IPS DF 4.7 (cell line): ENCODE data around the gene HELQ.
"Not testable (repeated sequence)": the region's sequence is repeated elsewhere in the genome, so short reads cannot be mapped to it uniquely, and the experiment has no call there.

Experiments
- DNase-seq: peaks from one replicate; pipeline ENCODE4 v3.0.0-alpha.2; 2013; ENCODE audit warnings: low spot score; ENCODE audit errors: extremely low read depth

Gene HELQ

DNA sequence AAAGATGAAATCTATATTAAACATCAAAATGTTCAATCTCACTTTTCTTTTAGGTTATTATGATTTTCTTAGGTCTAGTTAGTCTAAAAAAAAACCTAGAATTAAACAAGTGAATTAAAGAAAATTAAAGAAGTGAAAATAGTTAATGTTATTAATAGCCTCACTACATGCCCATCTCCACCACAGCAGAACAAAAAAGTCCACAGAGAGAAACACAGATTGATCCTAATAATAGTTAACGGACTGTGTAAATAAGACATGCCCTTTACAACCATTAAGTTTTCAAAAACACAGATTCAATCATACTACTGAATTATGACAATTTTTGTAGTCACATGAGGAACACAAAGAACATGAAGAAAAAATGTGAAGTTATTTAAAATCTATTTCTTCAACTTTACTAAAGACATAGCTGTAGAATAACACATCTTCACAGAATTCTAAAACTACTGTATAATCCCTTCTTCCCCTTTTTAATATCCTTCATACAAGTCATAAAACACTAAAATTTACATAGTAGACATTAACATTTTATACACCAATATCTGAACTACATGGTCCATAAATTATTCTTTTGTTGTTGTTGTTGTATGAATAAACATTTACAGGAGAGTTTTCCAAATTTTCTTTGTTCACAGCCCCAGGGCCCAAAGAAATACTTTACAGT lies 15.3 kb downstream of the HELQ start:
- no peak for DNase-seq

DNA sequence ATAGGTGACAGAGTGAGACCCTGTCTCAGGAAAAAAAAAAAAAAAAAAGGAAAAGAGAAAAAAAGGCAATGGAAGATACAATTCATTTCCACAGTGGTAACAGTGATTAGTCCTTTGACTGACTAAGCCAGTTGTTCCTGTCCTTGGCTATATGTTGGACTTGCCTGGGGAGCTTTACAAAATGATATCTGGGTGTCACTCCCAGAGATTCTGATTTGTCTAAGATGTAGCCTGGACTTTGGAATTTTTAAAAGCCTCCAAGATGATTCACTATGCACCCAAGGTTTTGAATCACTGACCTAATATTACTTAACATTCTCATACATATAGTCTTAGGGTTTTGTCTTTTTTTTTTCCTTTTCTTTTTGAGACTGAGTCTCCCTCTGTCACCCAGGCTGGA lies 16.9 kb downstream of the HELQ start:
- DNase-seq = no peak

DNA sequence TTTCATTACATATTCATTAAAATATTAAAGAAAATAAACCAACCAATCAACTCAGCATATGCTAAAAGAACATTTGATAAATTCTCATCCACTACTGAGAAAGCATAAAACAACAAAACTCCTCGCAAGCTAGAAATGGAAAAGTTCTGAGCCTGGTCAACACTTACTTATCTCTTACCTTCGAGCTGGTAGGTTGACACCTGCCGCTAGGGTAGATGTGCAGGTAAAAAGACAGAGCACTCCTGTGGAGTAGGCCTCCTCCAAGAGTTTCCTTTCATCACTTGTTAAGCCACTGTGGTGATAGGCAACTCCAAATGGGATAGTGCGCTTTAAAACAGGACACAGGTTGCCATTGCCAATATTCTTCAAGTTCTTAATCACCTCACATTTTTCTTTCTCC lies 18.9 kb downstream of the HELQ start:
- DNase-seq = no peak

DNA sequence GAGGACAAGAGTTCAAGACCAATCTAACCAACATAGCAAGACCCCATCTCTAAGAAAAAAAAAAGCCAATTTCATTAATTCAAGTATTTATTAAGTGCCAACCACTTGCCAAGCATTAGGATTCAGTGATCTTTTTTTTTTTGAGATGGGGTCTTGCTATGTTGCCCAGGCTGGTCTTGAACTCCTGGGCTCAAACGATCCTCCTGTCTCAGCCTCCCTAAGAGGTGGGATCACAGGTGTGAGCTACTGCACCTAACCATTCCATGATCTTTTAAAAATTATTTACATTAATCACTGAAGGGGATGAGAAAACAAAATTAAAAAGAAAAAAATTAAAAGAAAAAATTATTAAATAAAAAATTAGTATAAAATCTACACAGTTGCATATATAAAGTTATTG lies 24.4 kb downstream of the HELQ start:
- no peak for DNase-seq

DNA sequence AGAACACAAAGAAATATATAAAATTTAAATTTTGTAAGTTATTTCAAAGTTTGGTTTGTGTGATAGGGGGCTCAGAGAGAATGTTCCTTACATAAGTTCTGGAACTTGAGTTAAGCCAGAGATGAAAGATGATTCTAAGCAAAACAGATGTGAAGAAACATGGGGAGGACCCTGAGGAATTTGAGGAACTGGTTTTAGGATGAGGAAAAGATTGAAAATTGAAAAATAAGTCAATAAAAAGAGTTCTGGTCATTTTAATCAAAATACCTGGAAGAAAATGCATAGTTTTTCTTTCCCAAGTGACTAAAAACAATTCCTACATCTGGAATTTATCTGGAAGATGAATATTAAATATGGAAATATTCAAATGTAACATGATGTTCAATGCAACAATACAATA lies 37.4 kb downstream of the HELQ start:
- no peak for DNase-seq

DNA sequence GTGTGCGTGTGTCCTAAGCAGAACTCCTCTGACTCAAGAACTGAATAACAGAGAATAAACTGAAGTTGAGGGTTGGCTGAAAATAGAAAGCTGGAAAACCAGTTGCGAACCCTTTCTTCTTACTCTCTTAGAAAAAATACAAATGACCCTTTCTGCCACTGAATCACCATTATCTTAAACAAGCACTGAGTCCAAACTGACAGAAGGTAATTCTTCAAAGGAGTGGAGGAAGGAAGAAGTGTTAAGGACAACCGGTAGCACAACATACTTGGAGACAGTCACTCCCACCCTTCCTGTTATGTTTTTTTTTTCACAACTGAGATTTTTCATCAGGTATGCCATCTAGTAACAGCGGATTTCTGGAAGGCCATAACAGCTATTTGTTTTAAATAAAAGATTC lies 38.1 kb downstream of the HELQ start:
- DNase-seq = no peak

DNA sequence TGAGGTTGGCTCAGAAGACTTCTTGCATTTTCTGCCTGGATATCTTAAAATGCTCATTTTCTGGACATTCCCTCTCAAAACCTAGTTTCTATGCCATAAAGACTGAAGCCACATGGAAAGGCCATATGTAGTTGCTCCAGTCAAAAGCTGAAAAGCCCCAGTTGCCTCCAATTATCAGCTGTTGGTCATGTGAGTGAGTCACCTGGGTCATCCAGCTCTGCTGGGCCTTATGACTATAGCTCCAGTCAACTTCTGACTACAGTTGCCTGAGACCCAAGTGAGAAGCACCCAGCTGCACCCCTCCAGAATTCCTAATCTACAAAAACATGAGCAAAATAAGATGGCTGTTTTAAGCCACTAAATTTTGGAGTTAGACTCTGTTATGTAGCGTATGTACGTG lies 41.9 kb downstream of the HELQ start:
- DNase-seq = no peak

DNA sequence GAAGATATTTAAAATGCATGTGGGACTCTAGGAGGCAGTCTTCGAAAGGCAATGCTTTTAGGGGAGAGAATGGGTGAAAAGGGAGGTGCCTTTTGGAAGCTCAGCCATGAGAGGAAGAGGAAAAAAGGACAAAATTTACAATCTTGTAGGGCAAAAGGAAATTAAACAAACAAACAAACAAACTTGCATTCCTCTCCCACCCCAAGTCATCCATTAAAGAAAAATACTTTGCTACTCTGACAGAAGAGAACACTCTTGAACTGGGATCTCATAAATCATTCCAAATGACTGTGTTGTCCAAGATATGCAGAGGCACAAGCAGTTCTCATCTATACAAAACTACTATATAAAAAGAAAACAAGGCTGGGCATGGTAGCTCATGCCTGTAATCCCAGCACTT lies 46.7 kb downstream of the HELQ start:
- DNase-seq = no peak

DNA sequence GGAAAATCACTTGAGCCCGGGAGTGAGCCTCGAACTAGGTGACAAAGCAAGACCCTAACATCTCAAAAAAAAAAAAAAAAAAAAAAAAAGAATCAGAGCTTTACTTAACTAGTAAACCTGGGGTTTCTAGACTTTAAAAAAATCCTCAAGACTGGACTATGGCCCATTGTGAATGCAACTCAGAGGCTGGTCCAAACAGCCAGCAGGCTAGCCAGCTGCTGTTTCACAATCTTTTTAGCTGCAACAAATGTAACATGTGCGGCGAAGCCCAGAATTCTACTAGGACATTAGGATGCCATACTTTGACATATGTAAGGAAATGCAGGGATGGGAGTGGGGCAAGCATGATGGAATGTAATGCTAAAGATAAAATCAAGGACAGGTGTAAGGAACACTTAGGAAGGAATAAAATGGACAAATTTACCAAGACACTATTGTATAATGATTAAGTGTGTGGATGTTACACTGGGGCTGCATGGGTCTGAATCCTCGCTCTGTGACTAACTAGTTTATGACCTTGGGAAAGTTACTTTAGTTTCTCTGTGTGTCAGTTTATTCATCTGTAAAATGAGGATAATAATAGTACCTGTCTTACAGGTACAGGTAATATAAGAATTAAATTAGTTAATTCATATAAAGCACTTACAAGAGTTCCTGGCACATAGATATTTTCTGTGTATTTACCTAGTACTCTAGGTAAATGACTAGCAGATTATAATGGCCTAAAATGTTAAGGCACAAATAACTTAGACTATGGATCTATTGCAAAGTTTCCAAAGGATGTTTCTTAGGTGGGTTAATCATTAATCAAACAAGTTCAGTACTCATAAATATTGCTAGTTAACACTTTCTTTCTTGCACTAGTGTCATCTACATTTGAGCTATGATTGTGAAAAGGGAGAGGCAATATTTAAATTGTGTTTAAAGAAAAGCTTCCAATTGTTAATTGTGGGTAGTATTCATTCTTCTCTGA lies 49.5 kb downstream of the HELQ start:
- no peak for DNase-seq

DNA sequence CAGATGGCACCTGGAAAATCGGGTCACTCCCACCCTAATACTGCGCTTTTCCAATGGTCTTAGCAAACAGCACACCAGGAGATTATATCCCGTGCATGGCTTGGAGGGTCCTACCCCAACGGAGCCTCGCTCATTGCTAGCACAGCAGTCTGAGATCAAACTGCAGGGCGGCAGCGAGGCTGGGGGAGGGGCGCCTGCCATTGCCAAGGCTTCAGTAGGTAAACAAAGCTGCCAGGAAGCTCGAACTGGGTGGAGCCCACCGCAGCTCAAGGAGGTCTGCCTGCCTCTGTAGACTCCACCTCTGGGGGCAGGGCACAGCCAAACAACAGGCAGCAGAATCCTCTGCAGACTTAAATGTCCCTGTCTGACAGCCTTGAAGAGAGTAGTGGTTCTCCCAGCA lies 57.5 kb downstream of the HELQ start:
- DNase-seq = not testable (repeated sequence)

DNA sequence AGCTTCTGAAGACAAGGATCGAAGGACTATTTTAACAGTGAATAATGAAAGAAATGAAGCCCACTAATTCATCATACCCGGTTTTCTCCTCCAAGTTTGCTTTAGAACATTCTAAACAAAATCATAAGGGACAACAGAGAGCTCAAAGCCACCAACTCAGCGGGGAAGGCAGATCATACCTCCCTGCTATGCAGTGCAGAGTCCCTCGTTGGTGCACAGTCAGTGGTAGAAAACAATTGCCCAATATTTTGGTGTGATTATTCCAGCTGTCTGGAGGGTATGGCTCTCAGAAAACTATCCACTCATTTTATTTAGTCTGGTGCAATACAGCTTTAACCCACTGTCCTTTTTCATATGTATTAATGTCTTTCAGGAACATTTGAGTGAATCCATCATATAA lies 61.7 kb downstream of the HELQ start:
- no peak for DNase-seq

DNA sequence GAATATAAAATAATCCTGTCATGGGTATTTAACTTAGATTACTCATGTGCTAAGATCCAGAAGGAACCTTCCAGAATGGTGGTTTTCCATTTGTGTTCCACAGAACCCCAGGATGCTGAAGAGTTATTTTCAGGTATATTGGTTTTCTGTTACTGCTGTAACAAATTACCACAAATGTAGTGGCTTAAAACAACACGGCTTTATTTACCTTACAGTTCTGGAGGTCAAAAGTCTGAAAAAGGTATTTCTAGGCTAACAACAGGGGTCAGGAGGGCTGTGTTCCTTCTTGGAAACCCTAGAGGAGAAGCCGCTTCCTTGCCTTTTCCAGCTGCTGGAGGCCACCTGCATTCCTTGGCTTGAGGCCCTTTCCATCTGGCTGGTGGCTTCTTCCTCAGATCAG lies 63.1 kb downstream of the HELQ start:
- no peak for DNase-seq

DNA sequence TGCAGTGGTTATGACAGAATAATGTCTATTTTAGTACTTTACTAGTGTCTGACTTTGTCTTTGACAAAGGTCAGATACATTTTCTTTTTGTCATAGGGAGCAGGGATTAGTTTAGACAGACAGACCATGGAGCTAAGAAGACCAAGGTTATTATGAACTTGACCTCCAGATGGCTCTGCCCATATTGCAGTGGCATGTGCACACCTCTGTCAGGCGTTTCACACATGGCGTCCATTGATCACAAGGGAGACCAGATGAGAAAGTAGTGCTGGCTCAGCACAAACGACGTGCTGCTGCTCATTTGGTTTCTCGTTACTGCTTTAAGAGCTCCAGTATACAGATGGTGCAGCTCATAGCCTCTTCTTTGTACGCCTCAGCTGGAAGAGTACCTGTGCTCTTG lies 64.7 kb downstream of the HELQ start:
- DNase-seq = no peak

DNA sequence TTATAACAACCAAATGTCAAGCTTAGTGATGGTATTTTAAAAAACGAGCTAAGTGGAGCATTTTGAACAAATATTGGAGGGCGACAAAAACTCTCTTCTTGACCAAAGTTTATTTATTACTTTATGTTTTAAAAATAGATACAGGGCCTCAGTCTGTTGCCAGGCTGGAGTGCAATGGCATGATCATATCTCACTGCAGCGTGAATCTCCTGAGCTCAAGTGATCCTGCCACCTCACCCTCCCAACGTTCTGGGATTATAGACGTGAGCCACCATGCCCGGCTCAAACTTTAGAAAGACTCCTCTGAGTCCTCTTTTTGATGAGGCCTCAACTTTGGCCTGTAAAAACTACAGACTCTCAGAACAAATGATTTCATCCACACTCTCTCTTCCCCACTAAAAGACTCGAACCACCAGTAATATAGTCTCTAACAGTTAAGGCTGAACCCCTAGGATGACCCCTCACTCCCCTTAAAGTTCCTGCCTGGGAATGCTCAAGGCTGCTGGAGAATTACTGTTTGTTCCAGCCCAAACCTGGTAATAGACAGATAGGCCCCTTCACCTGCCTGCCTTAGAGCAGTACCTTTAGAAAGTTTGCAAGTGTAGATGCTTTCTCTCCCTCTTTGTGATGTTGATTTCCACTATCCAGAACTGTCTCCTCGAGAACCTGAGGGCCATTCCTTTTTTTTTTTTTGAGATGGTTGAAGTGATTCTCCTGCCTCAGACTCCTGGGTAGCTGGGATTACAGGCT lies 65.7 kb downstream of the HELQ start:
- DNase-seq = no peak

DNA sequence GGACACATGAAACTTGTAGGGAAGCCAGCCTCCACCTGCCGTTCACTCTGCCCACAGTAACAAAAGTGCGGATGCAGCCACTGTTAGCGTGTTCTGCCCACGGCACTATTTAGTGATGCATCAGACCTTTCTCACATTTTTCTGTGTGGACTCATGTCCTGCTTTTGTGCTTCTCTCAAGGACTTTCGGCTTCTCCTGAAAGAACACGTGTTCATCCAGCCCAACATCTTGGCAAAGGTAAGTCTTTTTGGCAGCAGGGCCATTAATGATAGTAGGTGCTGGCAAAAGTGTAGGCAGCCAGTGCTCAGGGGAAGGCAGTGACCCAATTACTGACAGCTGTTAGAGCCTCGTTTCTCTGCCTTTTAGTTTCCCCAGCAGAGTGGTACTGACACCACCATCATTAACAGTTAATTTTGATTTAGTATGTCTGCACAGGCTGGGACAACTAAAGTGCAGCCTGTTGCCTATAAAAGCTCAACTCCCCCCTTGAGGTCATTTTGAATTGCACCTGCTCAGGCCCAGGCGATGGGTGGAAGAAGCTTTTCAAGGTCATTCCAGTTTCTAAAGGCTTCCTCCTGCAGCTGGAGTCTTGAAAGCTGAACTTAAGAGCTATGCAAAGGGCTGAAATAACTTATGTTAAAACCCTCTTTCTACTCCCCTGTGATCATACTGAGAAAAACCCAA lies 66.4 kb downstream of the HELQ start:
- DNase-seq = no peak

DNA sequence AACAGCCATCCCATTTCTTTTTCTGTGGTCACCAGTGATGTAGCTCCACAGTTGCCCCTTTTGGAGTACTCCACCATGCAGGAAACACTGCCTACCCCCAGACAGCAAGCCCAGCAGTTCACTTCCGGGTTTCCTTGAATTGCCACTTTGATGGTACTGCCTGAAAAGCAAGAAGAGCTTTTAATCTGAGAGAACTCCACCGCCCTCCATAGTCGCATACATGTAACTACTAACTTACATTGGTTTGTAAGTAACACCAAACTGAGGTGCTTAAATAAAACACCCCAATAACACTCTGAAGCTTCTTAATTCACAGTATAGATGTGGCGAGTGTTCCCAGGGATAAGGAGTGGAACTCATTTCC lies 67.3 kb downstream of the HELQ start:
- DNase-seq = no peak

DNA sequence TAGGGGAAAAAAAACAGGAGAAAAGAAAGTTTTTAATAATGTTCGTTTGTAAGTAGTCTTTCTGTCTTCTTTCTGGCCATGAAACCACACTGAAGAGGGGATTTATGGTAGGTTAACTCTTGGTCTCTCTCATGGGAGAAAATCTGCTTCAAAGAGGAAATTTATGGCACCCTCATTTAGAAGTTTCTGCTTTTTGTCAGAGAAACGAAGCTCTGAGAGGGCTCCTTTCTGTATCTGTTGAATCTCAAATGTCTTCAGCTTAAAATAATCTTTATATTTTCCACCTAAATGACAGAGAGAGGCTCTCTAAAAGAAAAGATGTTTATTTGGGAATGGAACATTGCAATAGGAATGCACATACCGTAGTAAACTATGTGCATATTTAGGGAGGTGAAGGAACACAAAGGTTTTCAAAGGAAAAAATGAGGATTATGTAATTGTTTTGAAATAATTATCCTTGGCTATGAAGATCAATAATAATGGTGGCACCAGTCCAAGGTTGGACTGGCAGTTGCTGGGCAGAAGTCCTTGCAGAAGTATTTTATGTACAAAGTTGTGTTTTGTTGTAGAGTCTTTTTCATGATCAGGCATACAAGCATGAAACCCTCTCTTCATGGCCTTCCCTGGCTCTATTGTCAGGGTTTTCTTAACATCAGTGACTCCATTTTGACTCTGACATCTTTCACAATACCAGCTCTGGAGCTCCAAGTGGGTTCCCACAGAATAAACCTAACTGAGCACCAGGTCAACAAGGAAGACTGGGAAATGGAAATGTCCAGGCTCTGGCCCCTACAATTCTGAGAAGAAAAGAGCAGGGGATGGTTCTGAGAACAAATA lies 67.9 kb downstream of the HELQ start:
- DNase-seq = no peak

DNA sequence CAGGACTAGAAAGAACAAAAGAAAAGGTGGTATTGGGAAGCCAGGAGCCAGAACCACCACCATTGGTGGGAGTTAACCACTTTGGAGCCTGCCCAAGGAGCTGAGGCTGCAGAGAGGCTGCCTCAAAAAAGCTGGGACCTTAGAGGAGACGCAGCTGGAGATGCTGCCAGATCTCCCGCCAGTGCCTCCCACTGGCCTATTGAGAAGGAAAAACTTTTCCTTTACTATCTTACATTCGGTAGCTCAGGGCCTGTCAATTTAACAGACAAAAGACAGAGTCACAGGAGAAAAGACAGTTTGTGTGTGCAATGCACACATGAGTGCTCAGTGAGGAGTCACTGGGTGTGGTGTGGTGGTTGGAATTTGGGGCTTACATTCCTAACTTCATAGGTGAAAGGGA lies 68.6 kb downstream of the HELQ start:
- no peak for DNase-seq

DNA sequence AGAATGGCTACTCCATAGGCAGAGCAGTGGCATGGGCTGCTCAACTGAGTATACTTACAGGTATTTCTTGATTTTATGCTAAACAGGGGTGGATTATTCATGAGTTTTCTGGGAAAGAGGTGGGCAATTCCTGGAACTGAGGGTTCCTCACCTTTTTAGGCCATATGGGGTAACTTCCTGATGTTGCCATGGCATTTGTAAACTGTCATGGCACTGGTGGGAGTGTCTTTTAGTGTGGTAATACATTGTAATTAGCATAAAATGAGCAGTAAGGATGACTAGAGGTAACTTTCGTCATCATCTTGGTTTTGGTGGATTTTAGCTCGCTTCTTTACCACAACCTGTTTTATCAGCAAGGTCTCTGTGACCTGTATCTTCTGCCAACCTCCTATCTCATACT lies 72.8 kb downstream of the HELQ start:
- no peak for DNase-seq

DNA sequence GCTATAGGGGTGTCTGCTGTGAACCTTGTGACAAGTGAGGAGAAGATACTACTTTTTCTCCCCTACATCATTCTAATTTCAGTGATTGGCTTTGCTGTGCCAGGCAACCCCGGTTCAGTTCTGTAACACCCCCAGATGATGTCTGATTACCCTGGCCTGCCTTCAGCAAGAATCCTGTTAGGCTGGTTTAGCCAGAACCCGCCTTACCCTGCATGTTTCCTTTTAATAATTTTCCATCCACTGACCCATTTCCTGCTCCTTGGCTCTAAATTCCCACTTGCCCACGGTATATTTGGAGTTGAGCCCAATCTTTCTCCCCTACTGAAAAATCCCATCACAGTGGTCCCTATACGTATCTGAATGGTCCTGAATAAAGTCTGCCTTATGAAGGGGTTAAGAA lies 74.5 kb downstream of the HELQ start:
- no peak for DNase-seq

DNA sequence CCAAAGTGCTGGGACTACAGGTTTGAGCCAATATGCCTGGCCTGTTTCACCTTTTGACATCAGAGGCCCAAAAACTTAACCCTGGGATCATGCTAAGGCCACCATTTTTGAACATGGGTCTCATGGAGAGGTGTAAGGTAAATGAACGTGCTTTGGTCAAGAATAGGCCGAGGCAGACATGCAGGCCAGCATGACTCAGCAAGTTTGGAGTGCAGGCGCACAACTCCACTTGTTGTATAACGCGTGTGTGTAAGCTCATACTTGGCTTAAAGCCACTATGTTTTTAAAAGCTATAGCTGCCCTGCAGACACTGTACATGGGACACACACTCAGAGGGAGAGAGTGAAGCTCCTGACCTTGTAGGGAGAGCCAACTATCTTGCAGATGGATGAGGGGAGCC lies 77.2 kb downstream of the HELQ start:
- no peak for DNase-seq
